Pancreas (tissue), 10 donors: Measurements from ENCODE around the gene SULF2. TPM values are rescaled to one million over a fixed set of nuclear protein-coding genes. Genes with fewer than 3 reads are reported as not detected.

ENCODE experiments used
- ATAC-seq, 4 donors: fragments of 200-7000 bp; cut with Tn5 transposase; one replicate each; pipeline versions ENCODE4 v1.8.0 to v1.9.1; 2020; ENCODE audit warnings: mild to moderate bottlenecking in 4 of 4, moderate library complexity in 4 of 4
- DNase-seq, 6 donors: peaks; one replicate each; pipeline ENCODE4 v3.0.0-alpha.2; 2020
- FAIRE-seq: peaks from 2 replicates; lab custom pipeline; 2012; peaks lifted over from hg19 to GRCh38; lab: Jason Lieb, UNC
- H3K27ac ChIP-seq, 4 donors: fragments of 200-600 bp; sonication (generic); 1 replicate in 3 of 4; 2 replicates in 1 of 4; pipeline versions ENCODE4 v1.5.0 to v1.8.0; 2020
- H3K27me3 ChIP-seq, 4 donors: fragments of 200-600 bp; one replicate each; pipeline ENCODE4 v1.8.0; 2021
- H3K36me3 ChIP-seq, 3 donors: fragments of 200-600 bp; sonication (generic) in 1 of 3; one replicate each; pipeline versions ENCODE4 v1.5.0 to v1.8.0; 2020 to 2021
- H3K4me1 ChIP-seq, 3 donors: fragments of 200-600 bp; one replicate each; pipeline ENCODE4 v1.8.0; 2021
- H3K4me3 ChIP-seq, 4 donors: fragments of 200-600 bp; sonication (generic) in 2 of 4; one replicate each; pipeline versions ENCODE4 v1.5.0 to v1.8.0; 2020 to 2021
- H3K9me3 ChIP-seq, 4 donors: fragments of 200-600 bp; one replicate each; pipeline ENCODE4 v1.8.0; 2021
- CTCF ChIP-seq, 4 donors: fragments of 200-600 bp; sonication (generic) in 3 of 4; IDR thresholded peaks; one replicate each; pipeline versions ENCODE4 v1.5.0 to v1.8.0; 2021; ENCODE audit warnings: antibody characterized with exemption in 4 of 4
- WGBS, 2 donors: extraction: QIAGEN DNeasy Blood & Tissue Kit; methylation state at CpG; one replicate each; pipeline ENCODE4 v1.1.7; 2013; 5-methylcytosine and 5-hydroxymethylcytosine counted together
- intact Hi-C, 3 donors: fragments of 100-400 bp; cut with DNase I; formaldehyde crosslinking; loops; one replicate each; pipeline versions ENCODE4 v1.11.1 to v1.14.2; 2022
- polyA plus RNA-seq, 2 donors: library from polyadenylated mRNA; stranded (reverse); fragments of 200-250 nt; gene quantifications; one replicate each; pipeline ENCODE4 v1.2.3, GENCODE V29; 2013
- total RNA-seq, 6 donors: library from RNA; stranded (reverse); fragmentation: NEBNext Ultra II Directional in 4 of 6; extraction: Animal tissue kit (Norgen Biotek cat#: 25700) in 4 of 6; gene quantifications; one replicate each; pipeline versions ENCODE4 v1.2.1 to v1.2.4, GENCODE V29; 2021 to 2023
- donor health status: healthy with polysubstance abuse.
- donor health status: DM: no; HTN: no; CAD: no; lungs with moderate emphysema.
- donor health status: DM: no; HTN: no; CAD: no.
- donor health status: control.
- donor health status: control.
- donor health status: Bipolar disorder and iron deficiency.
- donor health status: DM: yes; HTN: yes; CAD: no.
- donor health status: DM: no; HTN: no; CAD: no.
- donor health status: DM: no; HTN: no; CAD: no.
- donor health status: DM: yes; HTN: yes; CAD: no.

Gene SULF2
- total and polyA plus RNA-seq, 8 donors: 4.5 to 41.7 (median 9.2) TPM

- WGBS, 2 donors: 52 to 63% methylated on average over 32 of the region's 32 CpGs
- Histone ChIP-seq H3K36me3 (no peaks in the 10 kb centered on the region), H3K4me1 (no peaks in the 10 kb centered on the region), H3K27me3 (peaks cover 0 to under 1% (median 0%) of the 10 kb centered on the region in 4 donors), H3K9me3 (no peaks in the 10 kb centered on the region), H3K27ac (no peak overlapping the region), H3K4me3 (no peak overlapping the region)
- intact Hi-C loops: no loop called here
- DNase-seq (no peak), FAIRE-seq (no peak), ATAC-seq (no peak)
- TF ChIP-seq CTCF (IDR thresholded peaks at IDR 0.05): no peak
Observed at GRCh38 chr20:47757145-47758035, 27.9 kb downstream of the SULF2 start.

- FAIRE-seq (no peak), DNase-seq (no peak), ATAC-seq (no peak)
- Histone ChIP-seq H3K4me1 (no peaks in the 10 kb centered on the region), H3K9me3 (no peaks in the 10 kb centered on the region), H3K27me3 (no peaks in the 10 kb centered on the region), H3K27ac (no peak overlapping the region), H3K36me3 (no peaks in the 10 kb centered on the region), H3K4me3 (no peak overlapping the region)
- no peak for TF ChIP-seq CTCF (IDR thresholded peaks at IDR 0.05)
- intact Hi-C loops: no loop called here
- WGBS, 2 donors: 63 to 74% methylated on average over 10 of the region's 10 CpGs
Observed at GRCh38 chr20:47754946-47755652, 30.2 kb downstream of the SULF2 start.

GRCh38 chr20:47754388-47754715 is 30.9 kb downstream of the SULF2 start:
- Histone ChIP-seq H3K36me3 (no peaks in the 10 kb centered on the region), H3K27ac (no peak overlapping the region), H3K4me3 (no peak overlapping the region), H3K27me3 (no peaks in the 10 kb centered on the region), H3K4me1 (no peaks in the 10 kb centered on the region), H3K9me3 (no peaks in the 10 kb centered on the region)
- WGBS, 2 donors: 74 to 89% methylated on average over 2 of the region's 2 CpGs
- intact Hi-C loops: no loop called here
- ATAC-seq (no peak), DNase-seq (no peak), FAIRE-seq (no peak)
- no peak for TF ChIP-seq CTCF (IDR thresholded peaks at IDR 0.05)

GRCh38 chr20:47753576-47754387 is 31.5 kb downstream of the SULF2 start:
- Histone ChIP-seq H3K9me3 (no peaks in the 10 kb centered on the region), H3K27me3 (no peaks in the 10 kb centered on the region), H3K4me1 (no peaks in the 10 kb centered on the region), H3K4me3 (no peak overlapping the region), H3K36me3 (no peaks in the 10 kb centered on the region), H3K27ac (no peak overlapping the region)
- ATAC-seq (no peak), FAIRE-seq (no peak), DNase-seq (no peak)
- TF ChIP-seq CTCF (IDR thresholded peaks at IDR 0.05): no peak
- 57 to 66% methylated on average over 14 of the region's 14 CpGs for WGBS, 2 donors
- intact Hi-C loops: no loop called here
